Tibial nerve (tissue), 4 donors: ENCODE data around the gene PSD2. TPM values are rescaled to one million over a fixed set of nuclear protein-coding genes. Genes with fewer than 3 reads are reported as not detected.

Source experiments
- DNase-seq, 2 donors: peaks; one replicate each; pipeline ENCODE4 v3.0.0-alpha.2; 2019; ENCODE audit warnings: low spot score in 2 of 2
- H3K27ac ChIP-seq, 4 donors: fragments of 200-600 bp; sonication (generic) in 3 of 4; one replicate each; pipeline ENCODE4 v1.5.1; 2017 to 2019; ENCODE audit warnings: mild to moderate bottlenecking in 1 of 4
- H3K27me3 ChIP-seq, 2 donors: fragments of 200-600 bp; sonication (generic) in 1 of 2; one replicate each; pipeline versions ENCODE4 v1.5.1 to v1.6.0; 2017 to 2019
- H3K36me3 ChIP-seq, 3 donors: fragments of 200-600 bp; sonication (generic); one replicate each; pipeline ENCODE4 v1.5.1; 2018 to 2019
- H3K4me1 ChIP-seq, 4 donors: fragments of 200-600 bp; sonication (generic) in 3 of 4; one replicate each; pipeline ENCODE4 v1.5.1; 2017 to 2019
- H3K4me3 ChIP-seq, 4 donors: fragments of 200-600 bp; sonication (generic) in 3 of 4; one replicate each; pipeline ENCODE4 v1.5.1; 2017 to 2019; ENCODE audit warnings: mild to moderate bottlenecking in 1 of 4, moderate library complexity in 1 of 4
- H3K9me3 ChIP-seq, 4 donors: fragments of 200-600 bp; sonication (generic) in 3 of 4; one replicate each; pipeline ENCODE4 v1.5.1; 2017 to 2019
- CTCF ChIP-seq, 5 experiments: fragments of 200-600 bp in 3 of 5; fragments of 450-650 bp in 2 of 5; sonication (generic) in 3 of 5; IDR thresholded peaks; one replicate each; pipeline ENCODE4 v1.5.1; 2016 to 2019; ENCODE audit warnings: antibody characterized with exemption in 5 of 5, mild to moderate bottlenecking in 3 of 5, moderate library complexity in 2 of 5
- EP300 ChIP-seq, 2 donors: sonication (generic); formaldehyde crosslinking; IDR thresholded peaks; one replicate each; pipeline ENCODE4 v1.6.1; 2017; ENCODE audit warnings: antibody characterized with exemption in 2 of 2, mild to moderate bottlenecking in 1 of 2
- POLR2A ChIP-seq, 2 donors: fragments of 450-650 bp; IDR thresholded peaks; one replicate each; pipeline ENCODE4 v1.6.1; 2017; ENCODE audit warnings: antibody characterized with exemption in 2 of 2, mild to moderate bottlenecking in 2 of 2, moderate library complexity in 2 of 2
- WGBS, 2 donors: methylation state at CpG; one replicate each; pipeline ENCODE4 v1.1.5; 2018; 5-methylcytosine and 5-hydroxymethylcytosine counted together
- total RNA-seq, 4 donors: library from RNA; depleted of rRNA; stranded (reverse); fragments of >200 nt; gene quantifications; one replicate each; pipeline ENCODE4 v1.1.0, GENCODE V29; 2016

The PSD2 gene
- total RNA-seq, 4 donors from 2014 or later: under 0.01 to 0.30 (median 0.21) TPM; not detected in 1

DNA sequence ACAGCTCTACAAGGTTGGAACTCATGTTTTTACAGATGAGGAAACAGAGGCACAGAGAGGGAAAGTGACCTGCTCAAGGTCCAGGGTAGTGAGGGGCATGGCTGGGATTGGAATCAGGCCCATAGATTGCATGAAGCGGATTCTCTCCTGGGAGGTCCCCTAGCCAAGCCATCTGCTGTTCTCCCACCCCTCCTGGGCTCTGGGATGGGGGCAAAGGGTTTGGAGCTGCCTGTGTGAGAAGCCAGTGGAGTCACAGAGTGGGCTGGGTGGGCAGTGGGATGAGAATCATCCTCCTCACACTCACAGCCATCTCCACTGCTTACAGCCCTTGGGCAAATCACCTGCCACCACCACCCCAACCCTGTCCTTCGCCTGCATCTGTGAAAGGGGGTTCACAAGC is 38.6 kb upstream of the PSD2 start:
- no peak for DNase-seq
- H3K4me1 ChIP-seq: peaks cover 0 to 26% (median 8%) of the 10 kb centered on the region in 4 donors
- TF ChIP-seq EP300 (IDR thresholded peaks at IDR 0.05) (no peak), CTCF (IDR thresholded peaks at IDR 0.05) (no peak), POLR2A (IDR thresholded peaks at IDR 0.05) (no peak)
- WGBS, 2 donors: 95 to 100% methylated on average over 2 of the region's 2 CpGs
- H3K27ac ChIP-seq: no peak overlapping the region
- no peak overlapping the region for H3K4me3 ChIP-seq
- H3K9me3 ChIP-seq: no peaks in the 10 kb centered on the region
- H3K27me3 ChIP-seq: peaks cover 0 to 45% of the 10 kb centered on the region in 2 donors
- H3K36me3 ChIP-seq: no peaks in the 10 kb centered on the region

DNA sequence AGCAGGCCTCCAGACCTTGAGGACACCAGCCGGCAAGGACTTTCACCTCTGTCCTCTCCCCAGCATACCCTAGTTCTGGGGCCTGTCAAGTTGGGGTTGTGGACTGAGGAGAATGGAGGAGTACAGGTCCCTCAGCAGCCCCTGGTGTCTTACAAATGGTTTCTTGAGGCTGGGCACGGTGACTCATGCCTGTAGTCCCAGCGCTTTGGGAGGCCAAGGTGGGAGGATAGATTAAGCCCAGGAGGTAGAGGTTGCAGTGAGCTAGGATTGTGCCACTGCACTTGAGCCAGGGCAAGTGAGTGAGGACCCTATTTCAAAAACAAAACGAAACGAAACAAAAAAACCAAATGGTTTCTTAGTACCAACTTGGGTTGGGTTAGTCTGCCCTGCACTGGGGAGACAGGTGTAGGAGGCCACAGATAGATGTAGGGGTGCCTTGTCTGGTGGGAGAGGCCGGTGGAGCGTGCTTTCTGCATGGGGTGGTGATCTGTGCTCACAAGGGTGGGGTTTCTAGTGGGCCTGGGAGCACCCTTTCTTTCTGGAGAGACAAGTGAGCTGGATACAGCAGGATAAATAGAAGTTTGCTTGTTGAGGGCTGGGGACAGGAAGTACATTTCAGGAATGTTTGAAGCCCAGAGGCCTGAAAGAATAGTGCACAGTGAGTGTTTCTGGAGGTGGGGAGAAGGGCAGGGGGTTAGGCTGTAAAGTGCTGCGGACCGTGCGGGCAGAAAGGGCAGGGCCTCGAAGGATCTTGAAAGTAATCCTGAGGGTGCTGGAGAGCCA is 37.7 kb upstream of the PSD2 start:
- no peak for TF ChIP-seq POLR2A (IDR thresholded peaks at IDR 0.05)
- TF ChIP-seq CTCF (IDR thresholded peaks at IDR 0.05): no peak
- TF ChIP-seq EP300 (IDR thresholded peaks at IDR 0.05): no peak
- peaks cover 0 to 25% (median 8%) of the 10 kb centered on the region in 4 donors for H3K4me1 ChIP-seq
- no peaks in the 10 kb centered on the region for H3K9me3 ChIP-seq
- H3K27me3 ChIP-seq: peaks cover 0 to 40% of the 10 kb centered on the region in 2 donors
- no peak overlapping the region for H3K4me3 ChIP-seq
- 69 to 72% methylated on average over 11 of the region's 11 CpGs for WGBS, 2 donors
- H3K27ac ChIP-seq: no peak overlapping the region
- no peaks in the 10 kb centered on the region for H3K36me3 ChIP-seq
- DNase-seq: no peak

DNA sequence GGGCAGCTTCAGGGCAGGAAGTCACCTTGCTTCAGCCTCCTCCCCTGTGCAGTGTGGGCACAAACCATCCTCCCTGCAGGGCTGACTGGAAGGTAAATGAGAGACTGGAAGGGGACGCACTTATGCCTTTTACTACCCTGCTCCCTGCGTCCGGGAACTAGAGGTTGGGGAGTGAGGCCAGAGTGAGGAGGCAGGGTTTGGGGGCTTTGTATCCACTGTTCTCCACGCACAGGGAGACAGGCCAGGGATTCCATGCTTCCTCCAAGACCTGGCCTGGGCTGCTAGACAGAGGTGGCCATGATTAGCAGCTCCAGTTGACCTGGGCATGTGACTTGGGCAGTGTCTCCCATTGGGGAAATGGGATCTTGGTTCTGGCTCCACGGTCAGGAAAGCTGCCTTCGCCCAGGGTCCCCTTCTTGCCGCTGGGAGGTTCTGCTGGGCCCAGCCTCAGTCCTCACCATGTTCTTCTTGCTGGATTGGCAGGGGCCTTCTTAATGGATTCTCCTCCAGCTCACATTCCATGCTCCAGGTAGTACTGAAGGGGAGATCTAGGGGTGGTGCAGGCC is 37.0 kb upstream of the PSD2 start:
- Histone ChIP-seq H3K27me3 (peaks cover 0 to 44% of the 10 kb centered on the region in 2 donors), H3K4me3 (no peak overlapping the region), H3K27ac (no peak overlapping the region), H3K36me3 (no peaks in the 10 kb centered on the region), H3K4me1 (peaks cover 0 to 22% (median 8%) of the 10 kb centered on the region in 4 donors), H3K9me3 (no peaks in the 10 kb centered on the region)
- no peak for DNase-seq
- TF ChIP-seq POLR2A (IDR thresholded peaks at IDR 0.05): no peak
- TF ChIP-seq EP300 (IDR thresholded peaks at IDR 0.05): no peak
- TF ChIP-seq CTCF (IDR thresholded peaks at IDR 0.05): no peak
- 78 to 92% methylated on average over 6 to 7 of the region's 7 CpGs for WGBS, 2 donors

GRCh38 chr5:139759219-139759721 is 36.3 kb upstream of the PSD2 start:
- H3K27me3 ChIP-seq: peaks cover 0 to 45% of the 10 kb centered on the region in 2 donors
- no peak for DNase-seq
- 59 to 60% methylated on average over 35 of the region's 36 CpGs for WGBS, 2 donors

More at GRCh38 chr5:139759219-139759721, 36.3 kb upstream of the PSD2 start:
- H3K36me3 ChIP-seq: no peaks in the 10 kb centered on the region
- H3K9me3 ChIP-seq: no peaks in the 10 kb centered on the region
- no peak overlapping the region for H3K27ac ChIP-seq
- no peak for TF ChIP-seq POLR2A (IDR thresholded peaks at IDR 0.05)
- no peak for TF ChIP-seq EP300 (IDR thresholded peaks at IDR 0.05)
- TF ChIP-seq CTCF (IDR thresholded peaks at IDR 0.05): no peak
- H3K4me1 ChIP-seq: peaks cover 0 to 26% (median 8%) of the 10 kb centered on the region in 4 donors
- no peak overlapping the region for H3K4me3 ChIP-seq
